G401.6 (cell line): ENCODE results near the gene CXCL10.

Experiments
- FAIRE-seq: peaks from 2 replicates; lab custom pipeline; 2012; peaks lifted over from hg19 to GRCh38; lab: Jason Lieb, UNC

The CXCL10 gene

DNA sequence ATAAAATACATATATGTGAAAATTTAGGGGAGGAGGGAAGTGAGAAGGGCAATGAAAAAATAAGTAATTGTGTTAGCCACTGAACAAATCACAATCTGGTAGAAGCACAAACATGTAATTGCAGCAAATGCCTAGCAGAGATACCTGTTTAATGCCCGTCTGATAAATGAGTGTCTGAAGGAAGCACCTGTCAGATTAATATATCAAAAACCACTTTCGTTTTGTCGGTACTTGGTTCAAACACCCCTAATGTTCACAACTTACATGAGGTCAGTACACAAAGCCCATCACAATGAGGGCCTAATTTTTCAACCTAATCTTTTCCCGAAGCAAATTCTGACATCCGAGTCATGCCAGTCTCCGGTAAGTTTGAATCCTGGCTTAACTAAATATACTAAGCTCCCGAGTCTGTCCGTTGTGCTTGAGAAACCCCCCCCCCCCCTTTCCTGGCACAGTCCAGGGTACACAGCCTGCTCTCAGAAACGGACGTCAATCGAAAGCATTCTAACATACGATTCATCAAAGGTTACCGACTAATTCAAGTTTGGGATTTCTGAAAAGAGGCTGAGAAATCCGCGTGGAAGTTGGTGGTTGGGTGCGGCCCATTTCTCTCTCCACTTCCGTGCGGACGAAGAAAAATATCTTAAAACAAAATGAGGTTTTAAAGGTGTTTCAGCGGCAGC is 33.3 kb downstream of the CXCL10 start:
- FAIRE-seq, result no peak

DNA sequence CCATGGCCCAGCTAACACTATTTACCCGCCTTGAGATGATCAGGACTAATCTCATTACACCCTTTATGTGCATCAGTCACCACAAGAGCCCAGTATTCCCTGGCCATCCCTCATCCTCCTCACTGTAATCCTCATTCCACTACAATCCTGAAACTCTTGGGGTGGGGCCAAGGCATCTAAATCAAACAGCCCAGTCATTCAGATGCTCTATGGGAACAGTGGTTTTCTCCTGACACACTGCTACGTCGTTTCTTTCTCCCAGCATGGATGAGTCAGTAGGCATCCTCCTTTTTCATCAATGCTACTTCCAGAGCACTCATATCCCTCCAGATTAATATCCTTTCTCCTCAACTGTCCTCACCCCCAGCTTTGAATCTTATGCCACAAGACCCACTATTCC is 38.2 kb downstream of the CXCL10 start:
- FAIRE-seq, result no peak

DNA sequence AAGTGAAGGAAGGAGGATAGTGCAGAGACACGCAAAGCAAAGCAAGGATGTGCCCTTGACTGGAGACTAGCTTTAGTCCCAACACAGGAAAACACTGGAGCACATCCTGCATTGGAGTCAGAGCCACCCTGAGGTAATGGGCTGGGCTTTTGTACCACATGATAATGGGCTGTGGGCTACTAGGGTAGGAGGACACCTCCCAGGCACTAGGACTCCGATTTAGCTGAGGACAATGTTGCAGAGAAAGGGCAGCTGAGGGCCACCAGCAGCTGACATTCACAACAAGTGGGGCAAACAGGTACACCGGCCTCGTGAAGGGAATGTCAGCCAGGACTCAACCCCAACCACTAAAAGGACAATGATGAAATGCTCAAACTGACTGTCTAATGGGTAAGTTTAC is 42.7 kb downstream of the CXCL10 start:
- no peak for FAIRE-seq

DNA sequence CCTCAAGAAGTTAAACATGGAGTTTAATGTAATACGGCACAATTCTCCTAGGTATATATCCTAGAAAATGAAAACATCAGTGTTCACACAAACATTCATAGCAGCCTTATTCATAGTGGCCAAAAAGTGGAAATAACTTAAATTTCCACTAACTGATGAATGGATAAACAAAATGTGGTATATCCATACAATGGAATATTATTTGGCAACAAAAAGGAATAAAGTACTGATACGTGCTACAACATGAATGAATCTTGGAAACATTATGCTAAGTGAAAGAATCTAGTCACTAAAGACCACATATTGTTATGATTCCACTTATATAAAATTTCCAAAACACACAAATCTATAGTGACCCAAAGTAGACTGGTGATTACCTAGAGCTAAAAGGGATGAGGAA is 47.1 kb downstream of the CXCL10 start:
- no peak for FAIRE-seq

DNA sequence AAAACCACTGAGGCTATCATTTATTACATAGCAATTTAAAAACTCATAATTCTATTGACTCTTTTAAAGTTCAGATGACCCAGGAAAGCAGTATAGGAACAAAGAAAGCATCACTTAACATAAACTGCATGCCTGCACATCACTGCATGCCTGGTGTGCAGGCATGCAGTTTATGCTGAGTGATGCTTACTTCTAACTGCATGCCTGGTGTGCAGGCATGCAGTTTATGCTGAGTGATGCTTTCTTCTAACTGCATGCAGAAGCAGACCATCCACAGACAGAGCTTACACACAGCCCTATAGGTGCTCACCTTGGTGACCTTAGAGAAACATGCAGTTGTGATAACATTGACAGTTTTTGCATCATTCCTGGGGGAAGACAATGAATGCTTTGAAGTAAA is 49.5 kb downstream of the CXCL10 start:
- no peak for FAIRE-seq
